Muscle layer of colon (tissue), 2 donors: ENCODE results near the gene CHST14.
A peak's percentile ranks its signal among the peaks of the same experiment; 100 is the strongest.

ENCODE experiments used
- H3K27ac ChIP-seq: one replicate; pipeline ENCODE4 v1.7.0; 2013; ENCODE audit warnings: low read depth, mild to moderate bottlenecking, low read length, moderate library complexity
- H3K27me3 ChIP-seq, 2 donors: one replicate each; pipeline ENCODE4 v1.7.0; 2013; ENCODE audit warnings: low read length in 2 of 2, mild to moderate bottlenecking in 2 of 2; ENCODE audit not compliant: insufficient read depth in 2 of 2, control insufficient read depth in 1 of 2
- H3K36me3 ChIP-seq: one replicate; pipeline ENCODE4 v1.7.0; 2013; ENCODE audit warnings: mild to moderate bottlenecking, low read length; ENCODE audit not compliant: insufficient read depth
- H3K4me1 ChIP-seq: one replicate; pipeline ENCODE4 v1.7.0; 2013; ENCODE audit warnings: mild to moderate bottlenecking, low read length; ENCODE audit not compliant: insufficient read depth
- H3K4me3 ChIP-seq, 2 donors: one replicate each; pipeline ENCODE4 v1.7.0; 2013; ENCODE audit warnings: low read length in 2 of 2, low read depth in 1 of 2, mild to moderate bottlenecking in 1 of 2, moderate library complexity in 1 of 2
- H3K9ac ChIP-seq: one replicate; pipeline ENCODE4 v1.7.0; 2013; ENCODE audit warnings: low read length
- H3K9me3 ChIP-seq: one replicate; pipeline ENCODE4 v1.7.0; 2013; ENCODE audit warnings: mild to moderate bottlenecking, low read length
- donor health status: abdominal sarcoma.
- donor health status: Adenocarcinoma of cecum.

The CHST14 gene

GRCh38 chr15:40466426-40467260, 4.1 kb upstream of the CHST14 start:
- Histone ChIP-seq H3K9ac (no peak overlapping the region), H3K36me3 (peaks cover 37% of the 10 kb centered on the region), H3K4me3 (no peak overlapping the region), H3K9me3 (no peaks in the 10 kb centered on the region), H3K27ac (no peak overlapping the region), H3K27me3 (no peaks in the 10 kb centered on the region), H3K4me1 (peaks cover 6% of the 10 kb centered on the region)

GRCh38 chr15:40467261-40467615, 3.5 kb upstream of the CHST14 start:
- Histone ChIP-seq H3K9me3 (no peaks in the 10 kb centered on the region), H3K4me3 (no peak overlapping the region), H3K9ac (no peak overlapping the region), H3K27me3 (no peaks in the 10 kb centered on the region), H3K36me3 (peaks cover 37% of the 10 kb centered on the region), H3K27ac (no peak overlapping the region), H3K4me1 (peaks cover 10% of the 10 kb centered on the region)

GRCh38 chr15:40468898-40469331, 1.9 kb upstream of the CHST14 start:
- Histone ChIP-seq H3K27me3 (no peaks in the 10 kb centered on the region), H3K36me3 (peaks cover 31% of the 10 kb centered on the region), H3K9me3 (no peaks in the 10 kb centered on the region), H3K9ac (no peak overlapping the region), H3K4me3 (no peak overlapping the region), H3K4me1 (peaks cover 16% of the 10 kb centered on the region), H3K27ac (no peak overlapping the region)

- Histone ChIP-seq H3K27me3 (no peaks in the 10 kb centered on the region), H3K36me3 (peaks cover 21% of the 10 kb centered on the region), H3K9me3 (no peaks in the 10 kb centered on the region), H3K27ac (peak overlapping the region; percentile 70), H3K9ac (no peak overlapping the region), H3K4me3 (peak overlapping the region in 1 of 2 donors; percentile 74), H3K4me1 (peaks cover 16% of the 10 kb centered on the region)
Observed at GRCh38 chr15:40469776-40470390, 901 bp upstream of the CHST14 start.

- Histone ChIP-seq H3K4me3 (peak overlapping the region; percentile 85), H3K27me3 (no peaks in the 10 kb centered on the region), H3K9me3 (no peaks in the 10 kb centered on the region), H3K36me3 (peaks cover 8% of the 10 kb centered on the region), H3K27ac (peak overlapping the region; percentile 72), H3K4me1 (peaks cover 16% of the 10 kb centered on the region), H3K9ac (peak overlapping the region; percentile 60)
Observed at GRCh38 chr15:40471105-40471807, 472 bp downstream of the CHST14 start.

GRCh38 chr15:40471808-40472150, 995 bp downstream of the CHST14 start:
- peak overlapping the region; percentile 60 for H3K9ac ChIP-seq
- peaks cover 16% of the 10 kb centered on the region for H3K4me1 ChIP-seq
- H3K4me3 ChIP-seq = peak overlapping the region; percentile 85
- no peaks in the 10 kb centered on the region for H3K9me3 ChIP-seq
- H3K27ac ChIP-seq = peak overlapping the region; percentile 72
- no peaks in the 10 kb centered on the region for H3K27me3 ChIP-seq
- peaks cover 4% of the 10 kb centered on the region for H3K36me3 ChIP-seq

GRCh38 chr15:40472171-40472727, 1.5 kb downstream of the CHST14 start:
- H3K9ac ChIP-seq = no peak overlapping the region
- H3K36me3 ChIP-seq = no peaks in the 10 kb centered on the region
- H3K27ac ChIP-seq = no peak overlapping the region
- no peaks in the 10 kb centered on the region for H3K27me3 ChIP-seq
- H3K4me3 ChIP-seq = peak overlapping the region in 1 of 2 donors; percentile 85
- H3K9me3 ChIP-seq = no peaks in the 10 kb centered on the region
- peaks cover 16% of the 10 kb centered on the region for H3K4me1 ChIP-seq

GRCh38 chr15:40474581-40474980, 3.8 kb downstream of the CHST14 start:
- H3K9me3 ChIP-seq = no peaks in the 10 kb centered on the region
- no peak overlapping the region for H3K27ac ChIP-seq
- H3K27me3 ChIP-seq = no peaks in the 10 kb centered on the region
- no peak overlapping the region for H3K4me3 ChIP-seq
- H3K4me1 ChIP-seq = peaks cover 16% of the 10 kb centered on the region
- H3K9ac ChIP-seq = no peak overlapping the region
- no peaks in the 10 kb centered on the region for H3K36me3 ChIP-seq

GRCh38 chr15:40477642-40478327, 7.0 kb downstream of the CHST14 start:
- H3K36me3 ChIP-seq = no peaks in the 10 kb centered on the region

GRCh38 chr15:40479024-40479423, 8.2 kb downstream of the CHST14 start:
- H3K27ac ChIP-seq = no peak overlapping the region
- H3K4me3 ChIP-seq = no peak overlapping the region
- no peaks in the 10 kb centered on the region for H3K9me3 ChIP-seq
- no peaks in the 10 kb centered on the region for H3K27me3 ChIP-seq
- no peak overlapping the region for H3K9ac ChIP-seq
- no peaks in the 10 kb centered on the region for H3K36me3 ChIP-seq
- no peaks in the 10 kb centered on the region for H3K4me1 ChIP-seq

More at GRCh38 chr15:40477642-40478327, 7.0 kb downstream of the CHST14 start:
- Histone ChIP-seq H3K4me1 (no peaks in the 10 kb centered on the region), H3K27me3 (no peaks in the 10 kb centered on the region), H3K4me3 (no peak overlapping the region), H3K27ac (no peak overlapping the region), H3K9me3 (no peaks in the 10 kb centered on the region), H3K9ac (no peak overlapping the region)
